HEK293 (cell line): ENCODE data around the gene REEP2.

Experiments
- ATF2 ChIP-seq: fragments of 450-650 bp; formaldehyde crosslinking; IDR thresholded peaks from 2 replicates; pipeline ENCODE4 v1.5.1; 2016; ENCODE audit warnings: missing biosample characterization, missing genetic modification characterization, low read depth
- CTCF ChIP-seq: fragments of 450-650 bp; formaldehyde crosslinking; IDR thresholded peaks from 2 replicates; pipeline ENCODE4 v1.5.1; 2016; ENCODE audit warnings: missing biosample characterization, missing genetic modification characterization
- HIC1 ChIP-seq: fragments of 450-650 bp; formaldehyde crosslinking; IDR thresholded peaks from 2 replicates; pipeline ENCODE4 v1.5.1; 2016; ENCODE audit warnings: missing biosample characterization, missing genetic modification characterization
- HOXC10 ChIP-seq: sonication (generic); formaldehyde crosslinking; IDR thresholded peaks from 2 replicates; pipeline ENCODE4 v1.8.1; 2023; ENCODE audit warnings: mild to moderate bottlenecking, missing genetic modification reagents
- KLF10 ChIP-seq: fragments of 450-650 bp; IDR thresholded peaks from 2 replicates; pipeline ENCODE4 v1.5.1; 2018; ENCODE audit warnings: missing biosample characterization, mild to moderate bottlenecking, missing genetic modification characterization
- MEIS1 ChIP-seq: sonication (generic); formaldehyde crosslinking; IDR thresholded peaks from 2 replicates; pipeline ENCODE4 v1.8.1; 2022; ENCODE audit warnings: missing genetic modification reagents, mild to moderate bottlenecking, borderline replicate concordance
- OSR2 ChIP-seq: fragments of 450-650 bp; formaldehyde crosslinking; IDR thresholded peaks from 2 replicates; pipeline ENCODE4 v1.5.1; 2016; ENCODE audit warnings: missing biosample characterization, missing genetic modification characterization
- PRDM2 ChIP-seq: fragments of 450-650 bp; formaldehyde crosslinking; IDR thresholded peaks from 2 replicates; pipeline ENCODE4 v1.5.1; 2016; ENCODE audit warnings: missing biosample characterization, missing genetic modification characterization, borderline replicate concordance
- RBAK ChIP-seq: fragments of 450-650 bp; formaldehyde crosslinking; IDR thresholded peaks from 2 replicates; pipeline ENCODE4 v1.5.1; 2016; ENCODE audit warnings: missing biosample characterization, missing genetic modification characterization
- TRIM28 ChIP-seq: IDR thresholded peaks from 2 replicates; pipeline ENCODE4 v1.6.1; 2011; ENCODE audit warnings: low read length, control low read depth, borderline replicate concordance
- ZFP3 ChIP-seq: fragments of 450-650 bp; formaldehyde crosslinking; IDR thresholded peaks from 2 replicates; pipeline ENCODE4 v1.5.1; 2016; ENCODE audit warnings: low read depth, missing biosample characterization, missing genetic modification characterization
- ZFP37 ChIP-seq: fragments of 450-650 bp; formaldehyde crosslinking; IDR thresholded peaks from 2 replicates; pipeline ENCODE4 v1.5.1; 2016; ENCODE audit warnings: missing biosample characterization, missing genetic modification characterization
- ZNF10 ChIP-seq: fragments of 450-650 bp; formaldehyde crosslinking; IDR thresholded peaks from 2 replicates; pipeline ENCODE4 v1.5.1; 2017; ENCODE audit warnings: missing biosample characterization, missing genetic modification characterization
- ZNF157 ChIP-seq: fragments of 450-650 bp; formaldehyde crosslinking; IDR thresholded peaks from 2 replicates; pipeline ENCODE4 v1.5.1; 2016; ENCODE audit warnings: missing biosample characterization, missing genetic modification characterization
- ZNF202 ChIP-seq: fragments of 450-650 bp; formaldehyde crosslinking; IDR thresholded peaks from 2 replicates; pipeline ENCODE4 v1.5.1; 2016; ENCODE audit warnings: missing biosample characterization, missing genetic modification characterization, borderline replicate concordance
- ZNF214 ChIP-seq: fragments of 450-650 bp; formaldehyde crosslinking; IDR thresholded peaks from 2 replicates; pipeline ENCODE4 v1.5.1; 2017; ENCODE audit warnings: missing biosample characterization, mild to moderate bottlenecking, missing genetic modification characterization, borderline replicate concordance
- ZNF26 ChIP-seq: fragments of 450-650 bp; formaldehyde crosslinking; IDR thresholded peaks from 2 replicates; pipeline ENCODE4 v1.5.1; 2016; ENCODE audit warnings: missing biosample characterization, missing genetic modification characterization
- ZNF274 ChIP-seq, 2 experiments: fragments of 200-500 bp in 1 of 2; fragments of 450-650 bp in 1 of 2; sonication (Bioruptor generic) in 1 of 2; formaldehyde crosslinking in 1 of 2; IDR thresholded peaks; 2 replicates each; pipeline versions ENCODE4 v1.5.1 to v1.6.1; 2014 to 2016; ENCODE audit warnings: borderline replicate concordance in 1 of 2, inconsistent platforms in 1 of 2, low read length in 1 of 2, missing biosample characterization in 1 of 2, missing genetic modification characterization in 1 of 2
- ZNF335 ChIP-seq: fragments of 450-650 bp; formaldehyde crosslinking; conservative IDR thresholded peaks from 2 replicates; pipeline ENCODE4 v1.5.1; 2016; ENCODE audit warnings: missing biosample characterization, missing genetic modification characterization
- ZNF530 ChIP-seq: fragments of 450-650 bp; formaldehyde crosslinking; IDR thresholded peaks from 2 replicates; pipeline ENCODE4 v1.5.1; 2016; ENCODE audit warnings: low read depth, missing biosample characterization, missing genetic modification characterization
- ZNF623 ChIP-seq: fragments of 450-650 bp; formaldehyde crosslinking; IDR thresholded peaks from 2 replicates; pipeline ENCODE4 v1.5.1; 2016; ENCODE audit warnings: missing biosample characterization, missing genetic modification characterization
- ZNF658 ChIP-seq: fragments of 450-650 bp; formaldehyde crosslinking; IDR thresholded peaks from 2 replicates; pipeline ENCODE4; 2016; ENCODE audit warnings: missing biosample characterization, missing genetic modification characterization
- ZNF792 ChIP-seq: fragments of 450-650 bp; formaldehyde crosslinking; IDR thresholded peaks from 2 replicates; pipeline ENCODE4 v1.5.1; 2016; ENCODE audit warnings: missing biosample characterization, missing genetic modification characterization
- ZSCAN16 ChIP-seq: fragments of 450-650 bp; formaldehyde crosslinking; IDR thresholded peaks from 2 replicates; pipeline ENCODE4 v1.5.1; 2016; ENCODE audit warnings: missing biosample characterization, missing genetic modification characterization
- ZSCAN18 ChIP-seq: fragments of 450-650 bp; formaldehyde crosslinking; IDR thresholded peaks from 2 replicates; pipeline ENCODE4 v1.5.1; 2016; ENCODE audit warnings: missing biosample characterization, missing genetic modification characterization

REEP2 gene

GRCh38 chr5:138438724-138439476 lies at the start of gene REEP2 (continued):
- TF ChIP-seq ATF2 (tag by site-specific recombination) (no peak), CTCF (tag by site-specific recombination) (no peak), ZNF26 (tag by site-specific recombination) (no peak), ZNF202 (tag by site-specific recombination) (no peak), TRIM28 (no peak), ZSCAN18 (no peak), ZSCAN16 (tag by site-specific recombination) (no peak), HOXC10 (CRISPR knock-in tag) (no peak), ZNF274 (IDR thresholded peaks at IDR 0.05; ENCODE audit: low read length) (no peak), ZNF274 (tag by site-specific recombination; IDR thresholded peaks at IDR 0.05; ENCODE audit: borderline replicate concordance) (no peak), ZNF658 (tag by site-specific recombination) (no peak), ZNF335 (tag by site-specific recombination) (peak; percentile 85), RBAK (tag by site-specific recombination) (no peak), ZNF157 (no peak), ZNF214 (no peak), ZNF530 (tag by site-specific recombination) (no peak), ZNF623 (tag by site-specific recombination) (no peak; the same call in 1 of the 2 replicates), OSR2 (tag by site-specific recombination) (peak; percentile 68), ZFP37 (tag by site-specific recombination) (no peak), MEIS1 (no peak), PRDM2 (tag by site-specific recombination) (no peak), KLF10 (tag by site-specific recombination) (peak; percentile 34; the same call in 1 of the 2 replicates), ZNF10 (tag by site-specific recombination) (peak; percentile 77), ZFP3 (tag by site-specific recombination) (no peak), ZNF792 (tag by site-specific recombination) (no peak), HIC1 (tag by site-specific recombination) (peak; percentile 44; the same call in 1 of the 2 replicates)
